Measurements from ENCODE around the gene ALOX12.
"Not testable (repeated sequence)": the region's sequence is repeated elsewhere in the genome, so short reads cannot be mapped to it uniquely, and the experiment has no call there.

The ALOX12 gene

GRCh38 chr17:6969323-6969726 is 26.5 kb upstream of the ALOX12 start:
- TF ChIP-seq, protein P1, sequence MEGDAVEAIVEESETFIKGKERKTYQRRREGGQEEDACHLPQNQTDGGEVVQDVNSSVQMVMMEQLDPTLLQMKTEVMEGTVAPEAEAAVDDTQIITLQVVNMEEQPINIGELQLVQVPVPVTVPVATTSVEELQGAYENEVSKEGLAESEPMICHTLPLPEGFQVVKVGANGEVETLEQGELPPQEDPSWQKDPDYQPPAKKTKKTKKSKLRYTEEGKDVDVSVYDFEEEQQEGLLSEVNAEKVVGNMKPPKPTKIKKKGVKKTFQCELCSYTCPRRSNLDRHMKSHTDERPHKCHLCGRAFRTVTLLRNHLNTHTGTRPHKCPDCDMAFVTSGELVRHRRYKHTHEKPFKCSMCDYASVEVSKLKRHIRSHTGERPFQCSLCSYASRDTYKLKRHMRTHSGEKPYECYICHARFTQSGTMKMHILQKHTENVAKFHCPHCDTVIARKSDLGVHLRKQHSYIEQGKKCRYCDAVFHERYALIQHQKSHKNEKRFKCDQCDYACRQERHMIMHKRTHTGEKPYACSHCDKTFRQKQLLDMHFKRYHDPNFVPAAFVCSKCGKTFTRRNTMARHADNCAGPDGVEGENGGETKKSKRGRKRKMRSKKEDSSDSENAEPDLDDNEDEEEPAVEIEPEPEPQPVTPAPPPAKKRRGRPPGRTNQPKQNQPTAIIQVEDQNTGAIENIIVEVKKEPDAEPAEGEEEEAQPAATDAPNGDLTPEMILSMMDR (IDR thresholded peaks at IDR 0.05; ENCODE audit: low read depth, low read length), result no peak
- H3K4me3 ChIP-seq (replicated peaks in 1 of 2; ENCODE audit: low read depth in 2 of 2, low read length in 2 of 2), result no peak overlapping the region
- peak in 1 of 2 donors; percentile 8 for DNase-seq (ENCODE audit: low read depth in 2 of 2)

GRCh38 chr17:6970992-6971391 is 24.9 kb upstream of the ALOX12 start:
- H3K4me3 ChIP-seq (replicated peaks in 1 of 2; ENCODE audit: low read depth in 2 of 2, low read length in 2 of 2), result no peak overlapping the region
- TF ChIP-seq, protein P1 (IDR thresholded peaks at IDR 0.05; ENCODE audit: low read depth, low read length), result no peak
- no peak for DNase-seq (ENCODE audit: low read depth in 2 of 2)

GRCh38 chr17:6979440-6979839 is 16.4 kb upstream of the ALOX12 start:
- not testable (repeated sequence) for H3K4me3 ChIP-seq (replicated peaks in 1 of 2; ENCODE audit: low read depth in 2 of 2, low read length in 2 of 2); DNase-seq (ENCODE audit: low read depth in 2 of 2)

GRCh38 chr17:6981426-6981825 is 14.4 kb upstream of the ALOX12 start:
- H3K4me3 ChIP-seq (replicated peaks in 1 of 2; ENCODE audit: low read depth in 2 of 2, low read length in 2 of 2), result no peak overlapping the region
- no peak for DNase-seq (ENCODE audit: low read depth in 2 of 2)
- TF ChIP-seq, protein P1 (IDR thresholded peaks at IDR 0.05; ENCODE audit: low read depth, low read length), result no peak

DNA sequence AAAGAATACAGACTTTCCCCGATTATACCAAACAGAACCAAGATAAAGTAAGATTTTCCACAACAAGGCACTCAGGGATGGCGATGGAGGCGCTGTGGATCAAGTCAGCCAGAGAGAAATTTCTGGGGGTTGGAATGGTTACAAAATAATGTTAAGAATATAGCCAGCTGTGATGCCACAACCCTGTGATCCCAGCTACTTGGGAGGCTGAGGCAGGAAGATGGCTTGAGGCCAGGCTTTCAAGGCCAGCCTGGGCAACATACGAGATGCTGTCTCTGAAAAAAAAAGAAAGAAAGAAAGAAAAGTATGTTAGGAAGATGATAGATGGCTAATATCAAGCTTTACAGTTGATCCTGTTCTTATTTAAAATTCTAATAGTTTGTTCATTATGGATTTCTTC is 10.6 kb upstream of the ALOX12 start:
- DNase-seq (ENCODE audit: low read depth in 2 of 2), result peak in 1 of 2 donors; percentile 24
- H3K4me3 ChIP-seq (replicated peaks in 1 of 2; ENCODE audit: low read depth in 2 of 2, low read length in 2 of 2), result no peak overlapping the region
- TF ChIP-seq, protein P1 (IDR thresholded peaks at IDR 0.05; ENCODE audit: low read depth, low read length), result no peak

- TF ChIP-seq, protein P1 (IDR thresholded peaks at IDR 0.05; ENCODE audit: low read depth, low read length), result no peak
- DNase-seq (ENCODE audit: low read depth in 2 of 2), result peak in 1 of 2 donors; percentile 17
- H3K4me3 ChIP-seq (replicated peaks in 1 of 2; ENCODE audit: low read depth in 2 of 2, low read length in 2 of 2), result no peak overlapping the region
Observed at GRCh38 chr17:6986676-6987075, 9.2 kb upstream of the ALOX12 start.

DNA sequence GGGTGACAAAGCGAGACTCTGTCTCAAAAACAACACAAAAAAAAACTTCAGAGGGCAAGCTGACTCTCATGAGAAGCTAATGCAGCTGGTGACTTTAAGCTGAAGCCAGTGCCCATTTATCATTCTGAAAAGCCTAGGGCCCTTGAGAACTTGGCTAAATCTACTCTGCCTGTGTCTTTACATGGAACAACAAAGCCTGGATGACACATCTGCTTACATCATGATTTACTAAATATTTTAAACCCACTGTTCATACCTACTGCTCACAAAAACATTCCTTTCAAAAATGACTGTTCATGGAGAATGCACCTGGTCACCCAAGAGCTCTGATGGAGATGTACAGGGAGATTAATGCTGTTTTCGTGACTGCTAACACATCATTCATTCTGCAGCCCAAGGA is 6.1 kb upstream of the ALOX12 start:
- DNase-seq (ENCODE audit: low read depth in 2 of 2), result no peak
- H3K4me3 ChIP-seq (replicated peaks in 1 of 2; ENCODE audit: low read depth in 2 of 2, low read length in 2 of 2), result no peak overlapping the region
- TF ChIP-seq, protein P1 (IDR thresholded peaks at IDR 0.05; ENCODE audit: low read depth, low read length), result no peak

- H3K4me3 ChIP-seq (replicated peaks in 1 of 2; ENCODE audit: low read depth in 2 of 2, low read length in 2 of 2); DNase-seq (ENCODE audit: low read depth in 2 of 2): not testable (repeated sequence)
Observed at GRCh38 chr17:6993613-6994056, 2.2 kb upstream of the ALOX12 start.
